IPS-NIHi7 (cell line): ENCODE measurements around the gene APOC4.
"Not testable (repeated sequence)": the region's sequence is repeated elsewhere in the genome, so short reads cannot be mapped to it uniquely, and the experiment has no call there.

ENCODE experiments used
- DNase-seq: peaks from one replicate; pipeline ENCODE4 v3.0.0; 2012; ENCODE audit warnings: mixed read lengths; ENCODE audit errors: extremely low spot score

Gene APOC4, protein sequence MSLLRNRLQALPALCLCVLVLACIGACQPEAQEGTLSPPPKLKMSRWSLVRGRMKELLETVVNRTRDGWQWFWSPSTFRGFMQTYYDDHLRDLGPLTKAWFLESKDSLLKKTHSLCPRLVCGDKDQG

GRCh38 chr19:44942067-44942571 is at the start of gene APOC4:
APOC4 (plus strand) TSS chr19:44942237; CDS start chr19:44942278, 41 bp downstream.
- no peak for DNase-seq

DNA sequence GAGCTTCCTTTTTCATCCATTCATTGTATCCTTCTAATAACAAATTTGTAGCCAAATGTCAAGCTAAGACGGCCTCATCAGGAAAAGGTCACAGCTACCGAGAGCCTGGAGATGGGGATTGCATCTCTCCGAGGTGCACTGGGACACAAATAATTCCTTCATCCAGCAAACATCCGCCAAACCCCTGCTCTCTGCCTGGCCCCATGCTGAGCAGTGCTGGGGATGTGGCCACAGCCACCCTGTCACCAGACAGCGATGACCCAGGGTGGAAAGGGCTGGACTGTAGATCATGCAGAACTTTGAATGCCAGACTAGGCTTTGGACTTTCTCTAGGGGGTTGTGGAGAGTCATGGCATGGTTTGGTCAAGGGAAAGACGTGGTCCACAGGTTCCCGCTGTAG is 49.1 kb upstream of the APOC4 start:
- no peak for DNase-seq

DNA sequence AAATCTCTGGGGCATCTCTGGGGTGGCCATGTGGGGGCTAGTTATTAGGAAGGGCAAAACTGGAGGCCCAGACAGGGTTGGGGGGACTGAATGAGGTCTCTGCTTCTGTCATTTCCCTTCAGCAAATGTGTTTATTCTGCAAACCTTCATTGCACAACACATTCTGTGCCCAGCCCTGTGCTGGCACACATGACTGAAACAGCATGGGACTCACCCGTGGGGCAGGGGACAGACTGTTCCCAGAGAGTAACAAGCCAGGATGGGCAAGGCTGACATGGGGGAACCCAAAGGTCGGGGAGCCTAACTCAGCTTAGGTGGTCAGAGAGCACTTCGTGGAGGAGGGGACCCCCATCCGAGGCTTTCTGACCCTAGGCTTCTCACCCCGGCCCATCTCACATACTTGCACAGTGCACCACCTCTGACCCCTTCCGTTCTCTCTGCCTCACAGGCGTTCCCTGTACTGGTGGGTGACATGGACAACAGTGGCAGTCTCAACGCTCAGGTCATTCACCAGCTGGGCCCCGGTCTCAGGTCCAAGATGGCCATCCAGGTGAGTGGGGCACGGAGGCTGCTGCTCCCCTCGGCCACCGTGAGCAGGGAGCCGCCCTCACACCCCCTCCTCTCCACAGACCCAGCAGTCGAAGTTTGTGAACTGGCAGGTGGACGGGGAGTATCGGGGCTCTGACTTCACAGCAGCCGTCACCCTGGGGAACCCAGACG is 48.5 kb upstream of the APOC4 start:
- no peak for DNase-seq

DNA sequence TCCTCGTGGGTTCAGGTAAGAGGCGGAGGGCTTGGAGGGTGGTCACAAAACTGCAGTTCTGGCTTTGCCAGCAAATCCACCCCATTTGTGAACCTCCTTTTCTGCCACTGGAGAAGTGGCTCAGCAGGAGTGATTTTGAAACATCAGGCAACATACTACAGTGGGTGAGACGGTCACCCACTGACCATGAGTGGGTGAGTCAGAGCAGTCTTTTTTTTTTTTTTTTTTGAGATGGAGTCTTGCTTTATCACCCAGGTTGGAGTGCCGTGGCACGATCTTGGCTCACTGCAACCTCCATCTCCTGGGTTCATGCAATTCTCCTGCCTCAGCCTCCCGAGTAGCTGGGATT is 48.0 kb upstream of the APOC4 start:
- no peak for DNase-seq

- DNase-seq: no peak
Observed at GRCh38 chr19:44894946-44895345, 47.1 kb upstream of the APOC4 start.

GRCh38 chr19:44897835-44898234 is 44.2 kb upstream of the APOC4 start:
- no peak for DNase-seq

DNA sequence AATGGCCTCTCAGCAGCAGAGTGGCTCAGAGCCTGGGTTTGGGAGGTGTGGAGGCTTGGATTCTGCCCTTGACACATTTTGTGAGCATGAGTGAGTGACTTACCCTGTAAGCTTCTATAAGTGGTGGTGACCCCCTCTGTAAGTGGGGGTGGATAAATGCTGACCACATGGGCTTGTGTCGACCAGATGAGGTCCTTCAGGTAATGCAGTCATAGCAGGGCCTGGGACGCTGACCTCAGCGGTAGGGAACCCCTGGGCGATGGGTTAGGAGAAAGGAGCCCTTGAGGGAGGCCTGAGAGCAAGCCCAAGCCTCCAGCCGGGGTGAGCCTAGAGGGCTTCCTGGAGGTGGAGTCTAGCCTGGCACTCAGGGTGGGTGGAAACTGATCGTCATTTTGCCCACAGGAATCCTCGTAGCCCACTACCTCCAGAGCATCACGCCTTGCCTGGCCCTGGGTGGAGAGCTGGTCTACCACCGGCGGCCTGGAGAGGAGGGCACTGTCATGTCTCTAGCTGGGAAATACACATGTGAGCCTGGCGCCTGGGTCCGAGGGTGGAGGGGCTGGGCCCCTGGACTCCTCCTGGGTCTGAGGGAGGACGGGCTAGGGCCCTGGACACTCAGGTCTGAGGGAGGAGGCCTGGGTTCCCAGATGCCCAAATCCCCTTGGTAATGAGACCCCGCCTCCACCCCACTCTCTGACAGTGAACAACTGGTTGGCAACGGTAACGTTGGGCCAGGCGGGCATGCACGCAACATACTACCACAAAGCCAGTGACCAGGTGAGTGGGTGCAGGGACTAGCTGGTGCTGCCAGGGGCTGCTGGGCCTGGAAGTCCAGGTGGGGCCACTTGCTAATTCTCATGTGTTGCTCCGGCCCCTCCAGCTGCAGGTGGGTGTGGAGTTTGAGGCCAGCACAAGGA is 41.5 kb upstream of the APOC4 start:
- no peak for DNase-seq

DNA sequence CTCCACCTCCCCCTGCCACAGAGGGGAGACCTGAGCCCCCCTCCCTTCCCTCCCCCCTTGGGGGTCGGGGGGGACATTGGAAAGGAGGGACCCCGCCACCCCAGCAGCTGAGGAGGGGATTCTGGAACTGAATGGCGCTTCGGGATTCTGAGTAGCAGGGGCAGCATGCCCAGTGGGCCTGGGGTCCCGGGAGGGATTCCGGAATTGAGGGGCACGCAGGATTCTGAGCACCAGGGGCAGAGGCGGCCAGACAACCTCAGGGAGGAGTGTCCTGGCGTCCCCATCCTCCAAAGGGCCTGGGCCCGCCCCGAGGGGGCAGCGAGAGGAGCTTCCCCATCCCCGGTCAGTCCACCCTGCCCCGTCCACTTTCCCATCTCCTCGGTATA is 38.8 kb upstream of the APOC4 start:
- DNase-seq: no peak

DNA sequence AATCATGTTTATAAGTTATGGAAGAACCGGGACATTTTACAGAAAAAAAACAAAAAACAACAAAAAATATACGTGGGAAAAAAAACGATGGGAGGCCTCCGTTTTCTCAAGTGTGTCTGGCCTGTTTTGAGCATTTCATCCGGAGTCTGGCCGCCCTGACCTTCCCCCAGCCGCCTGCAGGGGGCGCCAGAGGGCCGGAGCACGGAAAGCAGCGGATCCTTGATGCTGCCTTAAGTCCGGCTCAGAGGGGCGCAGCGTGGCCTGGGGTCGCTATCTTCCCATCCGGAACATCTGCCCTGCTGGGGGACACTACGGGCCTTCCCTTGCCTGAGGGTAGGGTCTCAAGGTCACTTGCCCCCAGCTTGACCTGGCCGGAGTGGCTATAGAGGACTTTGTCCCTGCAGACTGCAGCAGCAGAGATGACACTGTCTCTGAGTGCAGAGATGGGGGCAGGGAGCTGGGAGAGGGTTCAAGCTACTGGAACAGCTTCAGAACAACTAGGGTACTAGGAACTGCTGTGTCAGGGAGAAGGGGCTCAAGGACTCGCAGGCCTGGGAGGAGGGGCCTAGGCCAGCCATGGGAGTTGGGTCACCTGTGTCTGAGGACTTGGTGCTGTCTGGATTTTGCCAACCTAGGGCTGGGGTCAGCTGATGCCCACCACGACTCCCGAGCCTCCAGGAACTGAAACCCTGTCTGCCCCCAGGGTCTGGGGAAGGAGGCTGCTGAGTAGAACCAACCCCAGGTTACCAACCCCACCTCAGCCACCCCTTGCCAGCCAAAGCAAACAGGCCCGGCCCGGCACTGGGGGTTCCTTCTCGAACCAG is 38.2 kb upstream of the APOC4 start:
- DNase-seq: peak; percentile 74

- DNase-seq: no peak
Observed at GRCh38 chr19:44904426-44904994, 37.5 kb upstream of the APOC4 start.

DNA sequence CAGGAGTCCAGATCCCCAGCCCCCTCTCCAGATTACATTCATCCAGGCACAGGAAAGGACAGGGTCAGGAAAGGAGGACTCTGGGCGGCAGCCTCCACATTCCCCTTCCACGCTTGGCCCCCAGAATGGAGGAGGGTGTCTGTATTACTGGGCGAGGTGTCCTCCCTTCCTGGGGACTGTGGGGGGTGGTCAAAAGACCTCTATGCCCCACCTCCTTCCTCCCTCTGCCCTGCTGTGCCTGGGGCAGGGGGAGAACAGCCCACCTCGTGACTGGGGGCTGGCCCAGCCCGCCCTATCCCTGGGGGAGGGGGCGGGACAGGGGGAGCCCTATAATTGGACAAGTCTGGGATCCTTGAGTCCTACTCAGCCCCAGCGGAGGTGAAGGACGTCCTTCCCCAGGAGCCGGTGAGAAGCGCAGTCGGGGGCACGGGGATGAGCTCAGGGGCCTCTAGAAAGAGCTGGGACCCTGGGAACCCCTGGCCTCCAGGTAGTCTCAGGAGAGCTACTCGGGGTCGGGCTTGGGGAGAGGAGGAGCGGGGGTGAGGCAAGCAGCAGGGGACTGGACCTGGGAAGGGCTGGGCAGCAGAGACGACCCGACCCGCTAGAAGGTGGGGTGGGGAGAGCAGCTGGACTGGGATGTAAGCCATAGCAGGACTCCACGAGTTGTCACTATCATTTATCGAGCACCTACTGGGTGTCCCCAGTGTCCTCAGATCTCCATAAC is 36.4 kb upstream of the APOC4 start, which contains the start of gene APOE:
Gene APOE, plus strand, starts transcription at position 360 of the 724 bp plus-strand sequence. CDS start 829 bp downstream, outside the sequence.
- peak; percentile 73 for DNase-seq

GRCh38 chr19:44907613-44908012 is 34.4 kb upstream of the APOC4 start:
- no peak for DNase-seq

DNA sequence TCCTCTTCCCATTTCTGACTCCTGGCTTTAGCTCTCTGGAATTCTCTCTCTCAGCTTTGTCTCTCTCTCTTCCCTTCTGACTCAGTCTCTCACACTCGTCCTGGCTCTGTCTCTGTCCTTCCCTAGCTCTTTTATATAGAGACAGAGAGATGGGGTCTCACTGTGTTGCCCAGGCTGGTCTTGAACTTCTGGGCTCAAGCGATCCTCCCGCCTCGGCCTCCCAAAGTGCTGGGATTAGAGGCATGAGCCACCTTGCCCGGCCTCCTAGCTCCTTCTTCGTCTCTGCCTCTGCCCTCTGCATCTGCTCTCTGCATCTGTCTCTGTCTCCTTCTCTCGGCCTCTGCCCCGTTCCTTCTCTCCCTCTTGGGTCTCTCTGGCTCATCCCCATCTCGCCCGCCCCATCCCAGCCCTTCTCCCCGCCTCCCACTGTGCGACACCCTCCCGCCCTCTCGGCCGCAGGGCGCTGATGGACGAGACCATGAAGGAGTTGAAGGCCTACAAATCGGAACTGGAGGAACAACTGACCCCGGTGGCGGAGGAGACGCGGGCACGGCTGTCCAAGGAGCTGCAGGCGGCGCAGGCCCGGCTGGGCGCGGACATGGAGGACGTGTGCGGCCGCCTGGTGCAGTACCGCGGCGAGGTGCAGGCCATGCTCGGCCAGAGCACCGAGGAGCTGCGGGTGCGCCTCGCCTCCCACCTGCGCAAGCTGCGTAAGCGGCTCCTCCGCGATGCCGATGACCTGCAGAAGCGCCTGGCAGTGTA is 33.8 kb upstream of the APOC4 start:
- no peak for DNase-seq

- DNase-seq: no peak
Observed at GRCh38 chr19:44908836-44909261, 33.2 kb upstream of the APOC4 start.

- DNase-seq: no peak
Observed at GRCh38 chr19:44909775-44910174, 32.3 kb upstream of the APOC4 start.

- not testable (repeated sequence) for DNase-seq
Observed at GRCh38 chr19:44911896-44912295, 30.1 kb upstream of the APOC4 start.

DNA sequence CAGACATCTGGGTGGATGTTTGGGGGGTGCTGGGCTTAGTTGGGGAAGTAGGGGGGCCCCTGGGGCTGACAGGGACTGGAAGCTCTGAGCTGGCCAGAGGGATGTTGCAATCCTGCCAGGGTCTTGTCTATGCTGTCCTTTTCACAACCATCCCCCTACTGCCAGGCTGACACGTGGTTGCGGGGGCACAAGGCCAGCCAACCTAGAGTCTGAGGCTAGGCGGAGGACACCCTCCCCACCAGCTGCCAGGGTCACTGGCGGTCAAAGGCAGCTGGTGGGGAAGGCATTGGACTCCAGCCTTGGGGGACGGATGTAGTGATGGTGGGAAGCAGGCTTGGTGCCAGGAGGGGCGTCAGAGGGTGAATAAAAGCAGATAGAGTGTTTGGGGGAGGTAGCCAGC is 29.2 kb upstream of the APOC4 start:
- no peak for DNase-seq

- DNase-seq: not testable (repeated sequence)
Observed at GRCh38 chr19:44913512-44914432, 28.3 kb upstream of the APOC4 start.
